CMK (cell line): ENCODE data around the gene PLCB4.

ENCODE experiments used
- DNase-seq: peaks from one replicate; pipeline ENCODE4 v3.0.0-alpha.2; 2010; ENCODE audit warnings: low read depth

Gene PLCB4

DNA sequence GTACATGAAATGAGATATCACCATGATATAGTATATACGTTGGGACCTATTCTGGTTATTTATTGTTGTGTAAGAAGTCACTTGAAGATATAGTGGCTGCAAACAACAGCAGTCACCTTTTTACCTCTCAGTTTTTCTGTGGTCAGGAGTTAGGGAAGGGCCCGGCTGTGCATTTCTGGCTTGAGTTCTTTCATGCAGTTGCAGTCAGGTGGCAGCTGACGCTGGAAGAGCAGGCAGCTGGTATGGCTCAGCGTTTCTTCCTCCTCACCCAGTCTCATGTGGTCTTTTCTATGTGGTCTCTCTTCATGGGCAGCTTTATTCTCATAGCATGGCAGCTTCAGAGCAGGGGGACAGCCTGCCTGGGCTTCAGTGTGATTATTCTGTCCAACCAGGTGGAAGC lies 154.4 kb downstream of the PLCB4 start:
- DNase-seq: no peak

DNA sequence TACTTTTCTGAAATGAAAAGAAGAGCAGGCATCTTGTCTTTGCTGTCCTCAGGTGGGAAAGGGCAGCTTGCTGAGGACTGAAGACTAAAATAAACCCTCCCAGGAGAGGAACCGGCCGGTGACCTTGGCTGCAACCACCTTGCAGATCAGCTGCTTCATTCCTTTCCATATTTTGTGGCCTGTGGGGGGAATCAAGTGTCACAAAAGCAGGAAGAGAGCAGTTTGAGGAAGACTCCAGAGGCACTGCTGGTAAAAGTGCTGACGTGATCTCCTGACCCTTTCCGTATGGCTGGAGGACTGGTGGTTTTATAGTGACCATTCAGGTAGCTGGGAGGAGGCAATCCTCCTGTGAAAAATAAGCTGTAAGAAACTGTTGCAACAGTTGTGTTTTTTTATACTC lies 157.0 kb downstream of the PLCB4 start:
- DNase-seq: no peak

DNA sequence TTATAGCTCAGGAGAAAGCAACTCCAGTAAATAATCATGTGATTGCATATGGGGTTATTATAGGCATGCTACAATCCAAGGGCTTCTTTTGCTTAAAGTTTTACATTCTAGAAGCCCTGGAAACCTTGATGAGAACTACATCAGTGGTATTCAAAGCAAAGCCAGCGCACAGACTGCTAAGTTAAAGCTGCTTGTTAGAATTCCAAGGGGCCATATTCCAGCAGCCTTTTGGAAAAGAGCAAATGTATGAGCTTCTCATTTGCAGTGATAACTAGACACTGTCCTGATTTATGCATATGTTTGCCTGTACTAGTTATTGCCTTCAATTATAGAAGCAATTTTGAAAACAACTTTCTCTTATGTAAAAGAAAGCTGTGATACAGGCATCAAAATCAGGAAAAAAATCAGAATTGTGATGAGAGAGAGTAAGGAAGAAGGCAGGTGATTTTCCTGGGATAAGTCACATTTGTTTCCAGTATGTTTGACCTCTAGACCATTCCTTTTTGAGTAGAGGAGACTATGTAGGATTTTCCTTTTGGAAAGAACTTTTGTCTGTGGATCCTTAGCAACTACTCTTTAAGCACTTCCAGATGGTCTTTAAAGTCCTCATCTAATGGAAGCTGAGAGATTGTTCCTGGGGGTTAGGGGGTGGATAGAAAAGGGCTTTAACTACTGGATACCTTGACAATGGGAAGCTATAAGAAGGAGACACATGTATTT lies 159.2 kb downstream of the PLCB4 start:
- DNase-seq: no peak

DNA sequence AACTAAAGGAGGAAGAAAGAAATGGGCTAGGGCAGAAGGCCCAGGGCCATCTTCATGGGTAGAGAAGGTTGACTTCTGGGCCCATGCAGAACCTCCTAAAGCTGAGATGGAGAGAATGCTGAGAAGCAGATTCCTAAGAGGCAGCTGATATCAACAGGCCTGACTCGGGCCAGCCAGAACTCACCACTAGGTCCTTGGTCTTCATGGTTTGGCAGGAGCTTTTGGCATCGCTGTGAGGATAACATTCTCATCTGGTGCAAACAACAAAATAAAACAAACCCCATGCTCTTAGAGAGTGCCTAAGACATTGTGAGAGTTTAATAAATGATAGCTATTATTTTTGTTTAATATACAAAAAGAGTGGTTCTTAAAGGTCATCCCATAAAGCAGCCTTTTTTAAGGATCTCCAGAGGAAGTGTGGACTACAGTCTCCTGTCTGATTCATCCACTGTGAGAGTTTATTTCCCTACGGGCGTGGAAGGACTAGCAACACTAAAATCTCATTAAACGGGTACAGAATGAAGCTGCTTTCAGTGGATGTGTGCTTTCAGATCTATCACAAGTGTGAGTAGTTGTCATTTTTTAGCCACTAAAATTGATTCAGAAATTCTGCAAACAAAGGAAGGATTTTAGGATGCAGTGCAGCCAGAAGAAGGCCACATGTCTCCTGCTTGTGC lies 160.0 kb downstream of the PLCB4 start:
- DNase-seq: no peak

DNA sequence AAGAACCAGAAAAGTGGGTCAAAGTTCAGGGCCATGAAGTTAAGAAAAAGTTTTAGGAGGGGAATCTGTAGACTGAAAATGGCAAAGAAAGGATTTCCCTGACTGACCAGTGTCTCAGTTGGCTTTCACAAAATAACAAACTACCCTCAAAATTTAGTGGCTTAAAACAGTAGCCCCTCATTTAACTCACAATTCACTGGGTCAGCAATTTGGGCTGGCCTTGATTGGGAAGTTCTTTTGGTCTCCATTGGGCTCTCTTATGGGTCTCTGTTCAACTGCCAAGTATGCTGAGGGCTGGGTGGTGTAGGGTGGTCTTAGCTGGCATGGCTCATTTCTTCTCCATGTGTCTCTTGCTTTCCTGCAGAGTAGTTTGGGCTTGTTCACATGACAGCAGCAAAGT lies 161.5 kb downstream of the PLCB4 start:
- DNase-seq: no peak

DNA sequence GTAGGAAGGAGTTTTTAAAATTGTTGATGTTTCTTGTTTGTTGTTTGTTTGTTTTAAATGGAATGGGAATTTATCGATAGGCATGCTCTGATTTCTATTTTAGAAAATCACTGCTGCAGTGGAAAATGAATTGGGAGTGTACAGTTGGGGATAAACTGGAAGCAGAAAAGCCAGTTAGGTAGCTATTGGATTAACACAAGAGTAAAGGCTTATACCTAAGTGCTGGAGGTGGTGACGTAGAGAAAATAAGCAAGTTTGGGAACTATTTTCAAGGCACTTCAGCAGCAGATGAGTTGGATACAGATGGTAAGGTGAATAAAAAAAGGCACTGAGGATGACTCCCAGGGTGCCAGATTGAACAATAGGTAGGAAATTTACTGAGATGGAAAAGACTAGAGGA lies 164.9 kb downstream of the PLCB4 start:
- no peak for DNase-seq

DNA sequence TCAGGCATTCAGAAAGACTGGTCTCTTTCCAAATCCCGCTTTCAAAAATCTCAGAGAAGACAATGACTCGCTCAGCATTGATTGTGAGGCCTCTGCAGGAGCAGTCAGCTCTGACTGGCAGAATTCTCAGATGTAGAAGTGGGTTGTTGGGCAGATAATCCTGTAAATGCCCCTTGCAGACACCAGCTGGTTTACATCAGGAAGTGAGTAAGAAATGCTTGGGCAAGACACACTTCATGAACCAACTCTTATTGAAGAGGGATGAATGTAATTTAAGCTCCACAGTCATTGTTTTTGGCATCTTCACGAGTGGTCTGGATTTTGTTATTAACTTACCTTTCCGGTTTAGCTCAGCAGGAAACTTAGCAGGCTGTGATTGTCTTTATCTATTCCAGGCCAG lies 166.6 kb downstream of the PLCB4 start:
- DNase-seq: no peak

DNA sequence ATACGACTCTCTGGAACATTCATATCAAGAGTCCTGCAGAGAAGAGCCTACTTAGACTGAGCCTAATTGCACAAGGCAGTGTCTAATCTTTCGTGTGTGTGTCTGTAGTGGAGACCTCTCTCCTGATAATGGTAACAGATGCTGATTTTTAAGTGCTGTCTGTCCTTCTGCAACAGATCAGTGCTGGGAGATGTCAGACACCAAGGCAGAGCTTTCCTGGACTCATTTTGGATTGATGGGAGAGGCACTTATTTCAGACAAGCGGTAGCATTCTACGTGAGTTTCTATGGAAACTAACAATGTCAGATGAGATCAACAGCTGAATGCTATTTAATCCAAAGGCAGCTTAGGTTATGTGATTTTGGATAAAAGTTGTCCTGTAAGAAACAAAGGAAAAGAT lies 167.6 kb downstream of the PLCB4 start:
- DNase-seq: no peak

DNA sequence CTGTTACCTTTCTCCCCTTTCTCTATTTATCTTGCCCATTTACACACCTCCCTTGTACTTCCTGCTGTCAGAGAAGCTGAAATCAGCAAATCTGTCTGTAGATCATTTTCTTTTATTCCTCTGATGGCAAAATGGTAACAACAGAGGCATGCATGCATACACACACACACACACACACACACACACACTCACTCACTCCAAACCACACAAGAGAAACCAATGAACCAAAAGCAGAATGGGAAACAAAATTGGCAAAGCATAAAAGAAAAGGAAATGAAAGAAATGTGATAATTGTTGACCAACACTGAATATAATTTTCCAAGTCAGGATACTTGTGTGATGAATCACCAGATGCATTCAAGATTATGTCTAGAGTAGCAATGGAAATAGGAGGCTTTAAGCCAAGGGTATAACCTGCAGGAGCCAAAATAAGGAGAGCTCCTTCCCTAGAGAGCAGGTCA lies 172.4 kb downstream of the PLCB4 start:
- DNase-seq: no peak

DNA sequence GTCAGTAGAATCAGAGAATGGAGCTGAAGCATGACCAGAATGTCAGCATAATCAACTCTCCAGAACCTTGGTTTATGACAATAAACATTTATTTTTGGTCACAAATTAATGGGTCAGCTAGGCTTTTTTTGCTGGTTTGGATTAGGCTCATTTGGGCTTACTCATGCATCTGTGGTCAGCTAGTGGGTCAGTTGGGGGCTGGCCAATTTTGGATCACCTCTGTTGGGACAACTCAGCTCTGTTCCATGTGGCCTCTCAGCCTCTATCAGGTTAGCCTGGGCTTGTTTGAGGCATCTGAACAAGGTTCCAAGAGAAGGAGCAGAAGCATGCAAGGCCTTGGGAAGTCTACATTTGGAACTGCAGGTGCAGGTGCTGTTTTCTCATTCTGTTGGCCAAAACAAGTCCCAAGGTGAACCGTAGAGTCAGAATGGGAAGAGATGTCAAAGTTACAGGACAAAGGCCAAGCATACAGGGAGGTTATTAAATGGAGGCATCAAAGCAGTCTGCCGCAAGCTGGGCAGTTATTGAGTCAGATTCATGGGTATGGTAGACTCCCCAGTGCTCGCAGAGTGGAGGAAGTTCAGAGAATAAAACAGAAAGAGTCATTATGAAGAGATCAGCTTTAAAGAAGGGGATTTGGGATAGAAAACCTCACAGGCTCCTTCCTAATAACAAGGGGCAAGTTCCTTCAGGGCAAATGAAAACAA lies 173.0 kb downstream of the PLCB4 start:
- no peak for DNase-seq

DNA sequence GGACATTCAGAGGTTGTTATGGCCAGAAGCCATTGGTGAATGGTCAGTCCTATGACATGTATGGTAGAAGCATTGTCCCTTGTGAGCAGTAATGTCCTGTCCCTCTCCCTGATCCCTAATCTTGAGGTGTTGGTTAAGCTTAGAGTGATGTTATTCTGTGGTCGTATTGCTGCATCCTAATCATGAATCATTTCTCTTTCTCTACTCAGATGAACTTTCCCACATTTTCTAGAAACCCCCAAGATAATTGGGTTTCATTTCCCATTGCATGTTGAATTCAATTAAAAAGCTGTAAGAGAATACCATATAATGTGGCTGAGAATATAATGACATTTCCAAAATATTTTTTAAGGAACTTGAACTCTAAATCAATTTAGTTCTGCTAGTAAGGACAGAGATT lies 175.1 kb downstream of the PLCB4 start:
- DNase-seq: no peak

DNA sequence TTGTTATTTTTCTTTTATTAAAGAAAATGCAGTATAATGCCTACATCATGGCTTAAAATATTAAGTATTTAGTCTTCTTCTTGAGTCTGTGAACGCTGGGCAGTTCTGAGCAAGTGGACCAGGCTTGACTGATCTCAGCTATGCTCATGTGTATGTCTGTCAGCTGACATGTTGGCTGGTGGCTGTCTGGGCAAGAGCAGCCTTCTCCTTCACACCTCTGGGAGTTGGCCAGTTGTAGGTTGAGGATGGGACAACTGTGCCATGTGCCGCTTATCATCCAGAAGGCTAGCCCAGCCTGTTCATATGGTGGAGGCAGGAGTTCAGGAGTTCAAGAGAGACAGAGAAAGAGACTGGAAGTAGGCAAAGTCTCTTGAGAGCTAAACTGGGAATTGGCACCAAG lies 175.9 kb downstream of the PLCB4 start:
- no peak for DNase-seq

DNA sequence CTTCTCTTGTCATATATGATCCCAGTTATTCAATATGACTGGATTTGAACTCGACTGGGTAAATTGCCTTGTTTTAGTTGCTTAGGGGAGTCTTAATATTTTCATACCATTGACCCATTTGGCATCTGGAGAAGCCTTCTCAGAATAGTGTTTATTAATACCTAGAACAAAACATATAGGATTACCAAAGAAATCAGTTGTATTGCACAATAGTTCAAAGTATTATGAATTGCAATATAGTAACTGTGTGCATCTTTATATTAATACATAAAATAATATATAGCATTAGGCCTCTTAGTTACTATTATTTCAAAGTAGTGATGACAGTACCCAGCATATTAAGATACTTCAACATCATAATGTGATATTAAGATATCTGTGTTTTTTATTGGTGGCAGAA lies 177.8 kb downstream of the PLCB4 start:
- DNase-seq: no peak

DNA sequence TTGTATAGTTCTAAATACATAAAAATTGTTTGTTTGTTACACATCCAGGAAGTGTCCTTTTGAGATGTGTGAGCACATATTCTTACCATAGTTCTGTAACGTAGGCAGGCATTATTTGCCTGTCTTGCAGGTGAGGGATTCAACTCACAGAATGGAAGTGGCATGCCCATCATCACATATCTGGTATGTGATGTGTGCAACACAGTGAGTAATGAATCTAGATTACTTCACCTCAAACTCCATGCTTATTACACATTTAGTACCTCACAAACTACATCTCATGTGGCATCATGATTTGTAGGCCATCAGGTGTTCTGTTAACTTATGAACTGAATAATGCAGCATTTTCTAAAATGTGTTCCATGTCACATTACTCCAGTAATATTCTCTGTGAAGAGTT lies 181.6 kb downstream of the PLCB4 start:
- DNase-seq: no peak

DNA sequence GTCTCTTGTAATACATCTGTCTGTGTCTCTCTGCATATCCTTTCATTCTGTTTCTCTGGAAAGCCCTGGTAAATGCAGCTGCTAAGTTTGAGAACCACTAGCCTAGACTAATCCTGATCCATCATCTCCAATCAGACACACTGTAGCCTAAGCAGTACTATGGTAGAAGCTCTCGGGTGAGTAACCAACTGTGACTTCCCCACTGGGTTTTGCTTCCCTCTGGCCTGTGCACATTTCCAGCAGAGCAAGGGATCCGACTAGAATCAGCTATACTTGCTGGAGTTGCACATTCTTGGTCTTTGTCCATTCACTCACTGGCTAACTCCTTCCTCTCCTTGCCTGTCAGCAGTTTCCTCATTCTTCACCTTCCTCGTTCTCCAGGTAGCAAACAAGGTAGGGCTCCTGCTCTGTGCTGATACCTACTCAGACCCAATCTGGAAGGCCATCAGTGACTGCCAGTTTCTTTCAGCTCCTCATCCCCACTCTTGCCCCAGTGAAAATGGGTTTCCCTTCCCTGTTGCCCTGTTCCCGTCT lies 184.2 kb downstream of the PLCB4 start:
- no peak for DNase-seq

DNA sequence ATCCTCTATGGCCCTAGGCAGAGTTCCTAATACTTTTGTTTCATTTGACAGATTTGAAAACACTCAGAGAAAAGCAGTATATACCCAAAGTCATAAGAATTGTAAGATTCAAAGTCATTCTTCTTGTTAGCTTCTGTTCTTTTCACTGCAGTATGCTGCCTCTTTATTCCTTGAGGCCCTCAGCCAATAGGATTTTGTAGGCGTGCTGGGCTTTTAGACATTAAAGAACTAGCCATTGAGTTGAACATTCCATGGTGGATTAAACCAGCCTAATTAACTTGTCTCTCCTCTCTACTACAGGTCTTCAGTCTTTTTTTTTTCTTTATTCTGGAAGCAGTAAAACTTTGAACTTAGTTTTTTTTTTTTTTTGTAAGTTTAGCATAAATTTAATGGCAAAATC lies 186.3 kb downstream of the PLCB4 start:
- DNase-seq: no peak

DNA sequence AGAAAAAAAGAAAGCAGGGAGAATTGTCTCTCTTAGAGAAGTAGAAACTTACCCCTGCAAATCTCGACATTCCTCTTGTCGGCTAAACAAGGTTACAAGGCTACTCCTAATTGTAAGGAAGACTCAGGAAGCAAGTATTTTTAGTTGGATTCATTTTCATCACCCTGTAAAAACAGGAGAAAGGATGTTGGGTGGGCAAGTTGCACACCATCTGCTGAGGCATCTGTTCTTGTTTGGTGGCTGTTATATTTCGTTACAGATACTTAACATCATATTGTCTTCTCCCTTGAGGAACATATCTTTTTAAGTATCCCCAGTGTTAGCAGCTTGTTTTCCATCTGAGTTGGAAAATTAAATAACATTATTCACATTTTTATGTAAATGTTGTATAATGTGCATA lies 187.5 kb downstream of the PLCB4 start:
- no peak for DNase-seq

DNA sequence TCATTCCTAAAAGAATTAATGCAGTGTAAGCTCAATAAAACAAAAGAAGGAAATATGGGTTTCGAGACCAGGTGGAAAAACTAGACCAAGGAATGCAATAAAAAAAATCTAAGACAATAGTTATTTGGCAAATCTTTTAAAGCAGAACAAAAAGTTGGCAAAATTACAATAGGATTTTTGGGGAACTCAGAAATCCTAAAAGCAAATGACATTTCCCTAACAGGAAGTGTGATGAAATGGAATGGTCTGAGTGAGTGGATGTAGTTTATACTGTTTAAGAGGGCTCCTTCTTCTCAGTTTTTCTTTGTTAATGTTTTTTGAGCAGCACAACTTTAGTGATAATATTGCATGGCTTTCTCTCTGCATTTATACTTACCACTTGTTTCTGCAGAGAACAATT lies 190.0 kb downstream of the PLCB4 start:
- no peak for DNase-seq

DNA sequence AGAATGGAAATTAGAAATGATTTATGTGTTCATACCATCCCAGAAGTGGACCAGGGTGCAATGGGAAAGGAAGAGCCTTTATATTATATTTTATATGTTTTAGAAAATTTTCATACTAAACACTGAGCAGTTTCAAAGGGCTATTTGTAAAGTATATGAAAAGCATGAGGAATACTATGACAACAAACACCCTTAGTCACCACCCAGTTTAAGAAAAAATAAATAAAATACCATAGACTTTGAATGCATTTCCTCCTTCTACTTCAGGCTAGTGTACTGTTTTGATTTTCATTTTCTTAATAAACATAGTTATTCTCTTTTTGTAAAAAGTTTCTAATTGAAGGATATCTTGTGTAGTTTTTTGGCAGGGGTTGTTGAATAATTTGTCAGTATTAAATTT lies 191.1 kb downstream of the PLCB4 start:
- no peak for DNase-seq

DNA sequence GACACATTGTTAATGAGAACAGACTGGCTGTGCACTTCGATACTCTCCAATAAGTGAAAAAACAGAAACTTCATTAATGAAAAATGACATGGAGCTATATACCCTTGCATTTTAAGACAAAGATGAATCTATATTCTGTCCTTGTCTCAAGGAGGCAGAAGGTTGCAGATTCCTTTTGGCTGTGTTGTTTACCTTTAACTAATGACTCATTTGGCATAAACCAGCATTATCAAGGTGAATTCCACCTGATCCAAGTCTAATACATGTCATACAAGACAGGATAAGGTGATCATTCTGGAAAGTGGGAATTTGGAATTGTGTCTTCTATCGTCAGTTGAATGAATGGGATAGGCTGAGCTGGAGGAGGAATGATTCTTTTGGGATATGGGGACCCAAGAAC lies 192.9 kb downstream of the PLCB4 start:
- no peak for DNase-seq

DNA sequence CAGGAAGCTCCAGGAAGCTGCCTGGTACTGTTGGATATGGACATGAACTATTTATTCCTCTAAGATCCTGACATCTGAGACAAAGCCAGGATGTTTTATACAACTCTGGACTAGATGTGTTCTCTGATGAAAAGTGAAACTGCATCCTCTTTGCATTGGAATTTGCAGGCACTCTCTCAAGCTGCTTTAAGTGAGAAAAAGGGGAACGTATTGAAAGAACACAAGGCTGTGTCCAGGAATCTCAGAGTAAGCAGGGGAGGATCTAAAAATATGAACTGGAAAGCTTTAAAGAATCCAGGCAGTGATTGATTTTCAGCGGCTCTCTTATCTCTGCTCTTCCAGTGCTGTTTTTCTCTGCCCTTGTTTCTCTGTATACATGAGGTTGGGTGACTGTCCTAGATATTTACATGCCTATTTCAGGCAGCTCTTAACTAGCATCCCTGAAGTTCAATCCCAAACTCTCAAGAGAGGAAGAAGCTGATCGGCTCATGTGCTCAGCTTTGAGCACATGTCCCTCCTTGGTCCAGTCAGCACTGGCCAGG lies 193.8 kb downstream of the PLCB4 start:
- no peak for DNase-seq

DNA sequence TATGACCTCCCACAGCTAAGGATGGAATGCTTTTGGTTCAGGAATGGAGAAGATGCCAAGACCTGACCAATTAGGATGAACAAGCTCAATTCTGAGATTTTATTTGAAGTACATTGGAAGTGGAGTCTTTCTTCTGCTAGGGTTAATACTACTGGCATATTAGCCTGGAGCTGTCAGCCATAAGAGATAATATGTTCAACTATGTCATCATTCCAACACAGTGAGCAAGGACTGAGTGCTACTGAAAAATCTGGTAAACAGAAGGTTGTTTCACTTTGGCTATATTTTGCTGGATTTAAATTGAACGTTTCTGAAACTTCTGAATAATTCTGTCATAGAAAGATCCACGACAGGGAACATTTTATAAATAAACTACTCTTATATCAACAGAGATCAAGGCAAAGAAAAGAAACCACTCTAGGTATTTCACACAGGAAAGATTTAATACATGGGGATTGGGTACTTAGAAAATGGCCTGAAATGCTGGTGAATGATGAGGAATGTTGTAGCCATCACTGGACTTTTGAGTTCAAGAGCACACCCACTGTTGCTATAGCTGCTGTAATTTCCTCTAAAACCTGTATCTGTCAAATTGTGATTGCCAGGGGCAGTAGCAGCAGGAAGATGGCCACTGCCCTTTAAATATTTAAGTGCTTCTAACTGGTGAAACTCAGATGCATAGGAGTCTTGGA lies 200.5 kb downstream of the PLCB4 start:
- no peak for DNase-seq
